ENCODE results near the gene MAP2K4.
"Not testable (repeated sequence)": the region's sequence is repeated elsewhere in the genome, so short reads cannot be mapped to it uniquely, and the experiment has no call there.

Gene MAP2K4

DNA sequence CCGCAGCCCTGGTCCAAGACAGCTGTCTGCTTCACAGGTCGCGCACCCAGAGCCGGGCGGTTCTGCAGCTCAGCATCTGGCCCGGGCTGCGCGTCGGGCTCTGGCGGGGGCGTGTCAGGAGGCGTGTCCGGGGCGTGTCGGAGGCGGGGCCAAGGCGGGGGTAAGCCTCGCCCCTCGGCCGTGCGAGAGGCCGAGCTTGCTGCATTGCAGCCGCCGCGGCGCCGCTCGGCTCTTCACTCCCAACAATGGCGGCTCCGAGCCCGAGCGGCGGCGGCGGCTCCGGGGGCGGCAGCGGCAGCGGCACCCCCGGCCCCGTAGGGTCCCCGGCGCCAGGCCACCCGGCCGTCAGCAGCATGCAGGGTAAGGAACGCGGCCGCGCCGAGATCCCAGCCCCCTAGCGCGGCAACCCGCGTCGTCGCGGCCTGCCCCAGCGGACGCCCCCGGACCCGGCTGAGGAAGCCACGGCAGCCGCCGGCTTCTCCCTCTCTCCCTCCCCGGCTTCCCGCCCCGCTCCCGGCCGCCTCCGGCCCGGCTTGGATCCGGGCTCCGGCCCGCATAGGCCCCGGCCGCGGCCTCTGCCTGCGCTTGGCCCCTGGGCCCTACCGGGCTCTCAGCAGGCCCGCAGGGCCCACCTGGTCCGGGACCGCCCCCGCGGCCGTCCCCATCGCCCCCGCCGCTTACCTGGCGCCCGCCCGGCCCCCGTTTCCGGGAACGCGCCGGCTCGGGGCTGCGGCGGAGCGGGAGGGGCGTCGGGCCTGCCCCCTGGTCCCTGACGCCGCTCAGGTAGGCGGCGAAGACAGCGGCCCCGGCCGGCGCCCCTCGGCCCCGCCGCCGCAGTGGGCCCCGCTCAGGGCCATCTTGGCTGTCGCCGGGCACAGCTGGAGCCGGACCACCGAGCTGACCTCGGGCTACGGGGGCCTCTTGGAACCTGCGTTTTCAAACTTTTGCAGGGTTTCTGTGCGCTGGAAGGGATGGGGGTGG, at the start of gene MAP2K4:
Gene MAP2K4, plus strand, starts transcription at position 236 of the 981 bp plus-strand sequence. Its CDS starts 10 bp downstream, at position 246.
- no peaks in the 10 kb centered on the region for H3K36me3 ChIP-seq (ENCODE audit: control insufficient read depth, insufficient read depth, low read length)
- peak within 1 kb of the TSS; percentile 83 for H3K4me3 ChIP-seq (ENCODE audit: low read depth, low read length)
- H3K27ac ChIP-seq (ENCODE audit: low read depth, low read length): peak within 1 kb of the TSS; percentile 89
- H3K9ac ChIP-seq (ENCODE audit: low read depth, low read length): peak within 1 kb of the TSS; percentile 81
- no peaks in the 10 kb centered on the region for H3K9me3 ChIP-seq (ENCODE audit: control insufficient read depth, insufficient read depth, low read length)
- H3K4me1 ChIP-seq (ENCODE audit: control insufficient read depth, insufficient read depth, low read length): peaks cover 26% of the 10 kb centered on the region
- H3K27me3 ChIP-seq (ENCODE audit: control insufficient read depth, insufficient read depth, low read length): peaks cover 10% of the 10 kb centered on the region

DNA sequence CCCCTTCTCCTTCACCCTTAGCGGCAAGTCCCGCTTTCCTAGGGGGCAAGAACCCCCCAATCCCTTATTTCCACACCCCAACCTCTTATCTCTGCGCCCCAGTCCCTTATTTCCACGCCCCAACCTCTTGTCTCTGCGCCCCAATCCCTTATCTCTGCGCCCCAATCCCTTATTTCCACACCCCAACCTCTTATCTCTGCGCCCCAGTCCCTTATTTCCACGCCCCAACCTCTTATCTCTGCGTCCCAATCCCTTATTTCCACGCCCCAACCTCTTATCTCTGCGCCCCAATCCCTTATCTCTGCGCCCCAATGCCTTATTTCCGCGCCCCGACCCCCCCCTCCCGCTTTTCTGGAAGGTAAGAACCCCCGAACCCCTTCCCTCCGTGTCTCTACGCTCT, 47.9 kb upstream of the MAP2K4 start:
- not testable (repeated sequence) for H3K36me3 ChIP-seq (ENCODE audit: control insufficient read depth, insufficient read depth, low read length); H3K27me3 ChIP-seq (ENCODE audit: control insufficient read depth, insufficient read depth, low read length); H3K9me3 ChIP-seq (ENCODE audit: control insufficient read depth, insufficient read depth, low read length); H3K4me1 ChIP-seq (ENCODE audit: control insufficient read depth, insufficient read depth, low read length); H3K27ac ChIP-seq (ENCODE audit: low read depth, low read length); H3K4me3 ChIP-seq (ENCODE audit: low read depth, low read length); H3K9ac ChIP-seq (ENCODE audit: low read depth, low read length)

GRCh38 chr17:11979795-11980194, 40.9 kb upstream of the MAP2K4 start:
- Histone ChIP-seq H3K36me3 (ENCODE audit: control insufficient read depth, insufficient read depth, low read length) (peaks cover 31% of the 10 kb centered on the region), H3K4me1 (ENCODE audit: control insufficient read depth, insufficient read depth, low read length) (peaks cover 9% of the 10 kb centered on the region; the same call in 1 of the 2 replicates), H3K4me3 (ENCODE audit: low read depth, low read length) (no peak overlapping the region), H3K27me3 (ENCODE audit: control insufficient read depth, insufficient read depth, low read length) (no peaks in the 10 kb centered on the region), H3K27ac (ENCODE audit: low read depth, low read length) (no peak overlapping the region), H3K9ac (ENCODE audit: low read depth, low read length) (no peak overlapping the region), H3K9me3 (ENCODE audit: control insufficient read depth, insufficient read depth, low read length) (no peaks in the 10 kb centered on the region)

DNA sequence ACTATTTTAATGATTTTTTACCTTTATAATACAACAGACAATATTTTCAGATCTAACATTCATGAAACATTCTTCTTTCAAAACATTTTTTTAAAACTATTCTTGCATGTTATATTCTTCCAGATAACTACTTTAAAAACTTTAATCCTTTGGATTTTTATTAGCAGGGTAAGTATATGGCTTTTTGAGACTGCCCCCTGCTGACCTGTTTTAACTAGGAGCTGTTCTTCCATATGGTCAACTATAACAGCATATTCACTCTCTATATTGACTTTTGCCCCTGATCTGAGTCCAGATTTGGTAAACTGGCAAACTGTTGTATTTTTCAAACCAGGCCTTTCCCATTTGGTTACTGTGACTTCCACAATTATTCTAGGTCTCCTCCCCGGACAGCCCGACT, 39.9 kb upstream of the MAP2K4 start:
- no peaks in the 10 kb centered on the region for H3K27me3 ChIP-seq (ENCODE audit: control insufficient read depth, insufficient read depth, low read length)
- H3K4me3 ChIP-seq (ENCODE audit: low read depth, low read length): no peak overlapping the region

GRCh38 chr17:11981862-11982261, 38.8 kb upstream of the MAP2K4 start:
- Histone ChIP-seq H3K36me3 (ENCODE audit: control insufficient read depth, insufficient read depth, low read length) (peaks cover 31% of the 10 kb centered on the region), H3K9ac (ENCODE audit: low read depth, low read length) (no peak overlapping the region), H3K9me3 (ENCODE audit: control insufficient read depth, insufficient read depth, low read length) (no peaks in the 10 kb centered on the region), H3K27ac (ENCODE audit: low read depth, low read length) (no peak overlapping the region), H3K4me3 (ENCODE audit: low read depth, low read length) (no peak overlapping the region), H3K4me1 (ENCODE audit: control insufficient read depth, insufficient read depth, low read length) (peaks cover 11% of the 10 kb centered on the region), H3K27me3 (ENCODE audit: control insufficient read depth, insufficient read depth, low read length) (no peaks in the 10 kb centered on the region)

More for the DNA sequence above, 39.9 kb upstream of the MAP2K4 start:
- no peaks in the 10 kb centered on the region for H3K9me3 ChIP-seq (ENCODE audit: control insufficient read depth, insufficient read depth, low read length)
- H3K27ac ChIP-seq (ENCODE audit: low read depth, low read length): no peak overlapping the region
- H3K36me3 ChIP-seq (ENCODE audit: control insufficient read depth, insufficient read depth, low read length): peaks cover 31% of the 10 kb centered on the region
- H3K9ac ChIP-seq (ENCODE audit: low read depth, low read length): no peak overlapping the region
- H3K4me1 ChIP-seq (ENCODE audit: control insufficient read depth, insufficient read depth, low read length): peaks cover 9% of the 10 kb centered on the region; the same call in 1 of the 2 replicates

DNA sequence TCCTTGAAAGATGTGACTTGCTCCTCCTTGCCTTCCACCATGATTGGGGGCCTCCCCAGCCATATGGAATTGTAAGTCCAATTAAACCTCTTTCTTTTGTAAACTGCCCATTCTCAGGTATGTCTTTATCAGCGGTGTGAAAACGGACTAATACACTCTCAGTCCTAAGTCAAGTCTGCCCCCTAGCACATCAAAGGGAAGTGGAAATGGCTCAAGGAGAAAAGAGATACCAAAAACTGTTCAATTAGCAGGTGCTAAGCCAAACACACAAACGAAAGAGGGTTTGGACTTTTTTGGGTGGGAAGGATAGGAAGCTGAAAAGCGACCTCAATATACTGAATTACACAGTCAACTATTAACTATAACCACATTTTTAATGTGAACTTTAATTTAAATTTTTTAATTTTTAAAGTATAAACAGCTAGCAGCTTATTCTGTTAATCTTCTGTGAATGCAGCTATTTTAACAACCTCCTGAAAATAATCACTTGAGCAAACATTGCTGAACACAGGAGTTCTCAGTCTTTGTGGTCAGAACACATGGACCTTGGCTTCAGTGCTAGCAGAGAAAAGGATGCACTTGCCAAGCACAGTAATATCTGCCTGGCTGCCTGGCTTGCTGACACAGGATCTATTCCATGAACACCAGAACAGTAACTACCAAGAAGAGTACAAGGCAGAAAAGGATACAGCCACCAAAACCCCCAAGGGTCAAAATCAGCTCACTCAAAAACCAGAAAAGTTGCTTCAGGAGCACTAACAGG, 34.3 kb upstream of the MAP2K4 start:
- H3K36me3 ChIP-seq (ENCODE audit: control insufficient read depth, insufficient read depth, low read length): peaks cover 25% of the 10 kb centered on the region

GRCh38 chr17:11986942-11987329, 33.7 kb upstream of the MAP2K4 start:
- Histone ChIP-seq H3K36me3 (ENCODE audit: control insufficient read depth, insufficient read depth, low read length) (peaks cover 25% of the 10 kb centered on the region), H3K27ac (ENCODE audit: low read depth, low read length) (no peak overlapping the region)

More for the DNA sequence above, 34.3 kb upstream of the MAP2K4 start:
- Histone ChIP-seq H3K9me3 (ENCODE audit: control insufficient read depth, insufficient read depth, low read length) (no peaks in the 10 kb centered on the region), H3K27me3 (ENCODE audit: control insufficient read depth, insufficient read depth, low read length) (no peaks in the 10 kb centered on the region), H3K9ac (ENCODE audit: low read depth, low read length) (no peak overlapping the region), H3K27ac (ENCODE audit: low read depth, low read length) (no peak overlapping the region), H3K4me1 (ENCODE audit: control insufficient read depth, insufficient read depth, low read length) (peaks cover 30% of the 10 kb centered on the region), H3K4me3 (ENCODE audit: low read depth, low read length) (no peak overlapping the region)

GRCh38 chr17:11990363-11990983, 30.2 kb upstream of the MAP2K4 start:
- Histone ChIP-seq H3K4me1 (ENCODE audit: control insufficient read depth, insufficient read depth, low read length) (peaks cover 33% of the 10 kb centered on the region), H3K9me3 (ENCODE audit: control insufficient read depth, insufficient read depth, low read length) (no peaks in the 10 kb centered on the region), H3K27me3 (ENCODE audit: control insufficient read depth, insufficient read depth, low read length) (no peaks in the 10 kb centered on the region), H3K36me3 (ENCODE audit: control insufficient read depth, insufficient read depth, low read length) (peaks cover 18% of the 10 kb centered on the region), H3K4me3 (ENCODE audit: low read depth, low read length) (no peak overlapping the region), H3K9ac (ENCODE audit: low read depth, low read length) (no peak overlapping the region), H3K27ac (ENCODE audit: low read depth, low read length) (peak overlapping the region; percentile 46)

More at GRCh38 chr17:11986942-11987329, 33.7 kb upstream of the MAP2K4 start:
- no peaks in the 10 kb centered on the region for H3K9me3 ChIP-seq (ENCODE audit: control insufficient read depth, insufficient read depth, low read length)
- no peak overlapping the region for H3K4me3 ChIP-seq (ENCODE audit: low read depth, low read length)
- H3K4me1 ChIP-seq (ENCODE audit: control insufficient read depth, insufficient read depth, low read length): peaks cover 36% of the 10 kb centered on the region
- H3K27me3 ChIP-seq (ENCODE audit: control insufficient read depth, insufficient read depth, low read length): no peaks in the 10 kb centered on the region
- no peak overlapping the region for H3K9ac ChIP-seq (ENCODE audit: low read depth, low read length)

GRCh38 chr17:11991461-11991860, 29.2 kb upstream of the MAP2K4 start:
- H3K27me3 ChIP-seq (ENCODE audit: control insufficient read depth, insufficient read depth, low read length): no peaks in the 10 kb centered on the region
- no peaks in the 10 kb centered on the region for H3K9me3 ChIP-seq (ENCODE audit: control insufficient read depth, insufficient read depth, low read length)
- H3K36me3 ChIP-seq (ENCODE audit: control insufficient read depth, insufficient read depth, low read length): peaks cover 18% of the 10 kb centered on the region
- peak overlapping the region; percentile 46 for H3K27ac ChIP-seq (ENCODE audit: low read depth, low read length)
- no peak overlapping the region for H3K4me3 ChIP-seq (ENCODE audit: low read depth, low read length)
- peaks cover 40% of the 10 kb centered on the region for H3K4me1 ChIP-seq (ENCODE audit: control insufficient read depth, insufficient read depth, low read length)
- H3K9ac ChIP-seq (ENCODE audit: low read depth, low read length): no peak overlapping the region

- H3K27ac ChIP-seq (ENCODE audit: low read depth, low read length): peak overlapping the region; percentile 93
- 0 out of 2 replicates have a peak, but pooled peaks cover 7% of the 10 kb centered on the region for H3K36me3 ChIP-seq (ENCODE audit: control insufficient read depth, insufficient read depth, low read length)
- no peaks in the 10 kb centered on the region for H3K9me3 ChIP-seq (ENCODE audit: control insufficient read depth, insufficient read depth, low read length)
- peak overlapping the region; percentile 56 for H3K9ac ChIP-seq (ENCODE audit: low read depth, low read length)
- no peaks in the 10 kb centered on the region for H3K27me3 ChIP-seq (ENCODE audit: control insufficient read depth, insufficient read depth, low read length)
- peak overlapping the region; percentile 73 for H3K4me3 ChIP-seq (ENCODE audit: low read depth, low read length)
- peaks cover 16% of the 10 kb centered on the region for H3K4me1 ChIP-seq (ENCODE audit: control insufficient read depth, insufficient read depth, low read length)
These were observed 23.9 kb upstream of the MAP2K4 start for GRCh38 chr17:11996722-11997146.
